Osteoblast (primary cell): ENCODE results near the gene HOXB1. TPM values are rescaled to one million over a fixed set of nuclear protein-coding genes. Genes with fewer than 3 reads are reported as not detected.
"Not testable (repeated sequence)": the region's sequence is repeated elsewhere in the genome, so short reads cannot be mapped to it uniquely, and the experiment has no call there.

Experiments
- DNase-seq: peaks from one replicate; pipeline ENCODE4 v3.0.0; 2011; ENCODE audit warnings: low spot score, mixed read lengths; ENCODE audit not compliant: insufficient read length; ENCODE audit errors: missing footprints
- H2AFZ ChIP-seq: 2 replicates; pipeline ENCODE4 v1.6.0; 2011; ENCODE audit warnings: mild to moderate bottlenecking, low read length
- H3K27ac ChIP-seq: 2 replicates; pipeline ENCODE4 v1.5.1; 2011; ENCODE audit warnings: mild to moderate bottlenecking, low read depth, low read length, moderate library complexity
- H3K27me3 ChIP-seq: 2 replicates; pipeline ENCODE4 v1.6.0; 2012; ENCODE audit warnings: mild to moderate bottlenecking, control low read depth, inconsistent platforms, low read length, moderate library complexity; ENCODE audit not compliant: insufficient read depth
- H3K36me3 ChIP-seq: 2 replicates; pipeline ENCODE4 v1.5.1; 2011; ENCODE audit warnings: mild to moderate bottlenecking, low read length, control low read depth, moderate library complexity; ENCODE audit not compliant: insufficient read depth
- H3K4me1 ChIP-seq: 2 replicates; pipeline ENCODE4 v1.5.1; 2011; ENCODE audit warnings: mild to moderate bottlenecking, low read length, control low read depth, moderate library complexity; ENCODE audit not compliant: insufficient read depth
- H3K4me2 ChIP-seq: 2 replicates; pipeline ENCODE4 v1.6.0; 2011; ENCODE audit warnings: mild to moderate bottlenecking, low read length; ENCODE audit not compliant: insufficient read depth
- H3K4me3 ChIP-seq: fragments of 200-600 bp; sonication (generic); 3 replicates; pipeline ENCODE4 v1.5.1; 2012; ENCODE audit warnings: mild to moderate bottlenecking, low read length, inconsistent platforms; ENCODE audit not compliant: insufficient read depth
- H3K79me2 ChIP-seq: 2 replicates; pipeline ENCODE4 v1.6.0; 2012; ENCODE audit warnings: mild to moderate bottlenecking, low read length, control low read depth, inconsistent platforms; ENCODE audit not compliant: insufficient read depth
- H3K9me3 ChIP-seq: 2 replicates; pipeline ENCODE4 v1.5.1; 2011; ENCODE audit warnings: low read depth, low read length, control low read depth
- H4K20me1 ChIP-seq: 2 replicates; pipeline ENCODE4 v1.6.0; 2012; ENCODE audit warnings: mild to moderate bottlenecking, low read length, control low read depth; ENCODE audit not compliant: insufficient read depth
- small RNA-seq: library from RNA; depleted of rRNA; stranded (forward); fragments of <200 nt; gene quantifications from one replicate; pipeline ENCODE3, GENCODE V24; 2012
- total RNA-seq: library from RNA; depleted of rRNA; stranded (reverse); fragments of >200 nt; gene quantifications from 2 replicates; pipeline ENCODE4 v1.2.3, GENCODE V29; 2012
- TF ChIP-seq, protein P1 (sequence below): IDR thresholded peaks from 2 replicates; pipeline ENCODE4 v1.5.1; 2011; ENCODE audit warnings: mild to moderate bottlenecking, low read depth, low read length, moderate library complexity; ENCODE audit errors: extremely low read depth

The HOXB1 gene
- total RNA-seq, 1 donor: not detected

DNA sequence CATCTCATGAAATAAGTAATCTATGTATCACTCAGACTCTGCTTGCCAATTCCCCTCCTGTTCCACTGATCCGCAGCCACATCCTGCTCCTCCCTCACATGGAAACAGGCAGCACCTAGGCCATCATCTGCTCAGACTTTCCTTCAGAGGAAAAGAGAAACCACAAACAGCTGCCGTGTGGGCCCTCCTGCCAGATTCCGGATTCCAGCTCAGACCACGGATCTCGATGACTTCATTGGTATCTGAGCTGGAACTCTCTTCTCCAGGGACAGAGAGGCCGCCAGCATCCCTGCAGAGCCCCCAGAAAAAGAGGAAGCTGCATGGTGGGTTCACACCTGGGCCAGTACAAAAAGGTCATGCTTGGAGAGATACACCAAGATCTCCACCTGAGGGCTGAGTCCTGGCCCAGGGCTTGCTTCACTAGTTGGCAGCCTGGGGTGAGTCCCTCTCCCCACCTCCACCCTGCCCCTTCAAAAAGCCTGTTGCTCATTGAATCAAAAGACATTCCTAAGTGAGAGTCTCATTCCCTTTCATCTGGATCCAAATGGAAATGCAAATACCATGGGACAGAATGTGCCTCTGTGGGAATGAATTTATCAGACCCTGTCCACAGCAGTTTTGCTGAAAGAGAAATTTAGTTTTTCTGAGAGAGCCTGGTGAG lies 47.2 kb downstream of the HOXB1 start:
- no peaks in the 10 kb centered on the region for H4K20me1 ChIP-seq
- peaks cover 53% of the 10 kb centered on the region for H3K4me1 ChIP-seq
- TF ChIP-seq, protein P1, sequence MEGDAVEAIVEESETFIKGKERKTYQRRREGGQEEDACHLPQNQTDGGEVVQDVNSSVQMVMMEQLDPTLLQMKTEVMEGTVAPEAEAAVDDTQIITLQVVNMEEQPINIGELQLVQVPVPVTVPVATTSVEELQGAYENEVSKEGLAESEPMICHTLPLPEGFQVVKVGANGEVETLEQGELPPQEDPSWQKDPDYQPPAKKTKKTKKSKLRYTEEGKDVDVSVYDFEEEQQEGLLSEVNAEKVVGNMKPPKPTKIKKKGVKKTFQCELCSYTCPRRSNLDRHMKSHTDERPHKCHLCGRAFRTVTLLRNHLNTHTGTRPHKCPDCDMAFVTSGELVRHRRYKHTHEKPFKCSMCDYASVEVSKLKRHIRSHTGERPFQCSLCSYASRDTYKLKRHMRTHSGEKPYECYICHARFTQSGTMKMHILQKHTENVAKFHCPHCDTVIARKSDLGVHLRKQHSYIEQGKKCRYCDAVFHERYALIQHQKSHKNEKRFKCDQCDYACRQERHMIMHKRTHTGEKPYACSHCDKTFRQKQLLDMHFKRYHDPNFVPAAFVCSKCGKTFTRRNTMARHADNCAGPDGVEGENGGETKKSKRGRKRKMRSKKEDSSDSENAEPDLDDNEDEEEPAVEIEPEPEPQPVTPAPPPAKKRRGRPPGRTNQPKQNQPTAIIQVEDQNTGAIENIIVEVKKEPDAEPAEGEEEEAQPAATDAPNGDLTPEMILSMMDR: no peak

DNA sequence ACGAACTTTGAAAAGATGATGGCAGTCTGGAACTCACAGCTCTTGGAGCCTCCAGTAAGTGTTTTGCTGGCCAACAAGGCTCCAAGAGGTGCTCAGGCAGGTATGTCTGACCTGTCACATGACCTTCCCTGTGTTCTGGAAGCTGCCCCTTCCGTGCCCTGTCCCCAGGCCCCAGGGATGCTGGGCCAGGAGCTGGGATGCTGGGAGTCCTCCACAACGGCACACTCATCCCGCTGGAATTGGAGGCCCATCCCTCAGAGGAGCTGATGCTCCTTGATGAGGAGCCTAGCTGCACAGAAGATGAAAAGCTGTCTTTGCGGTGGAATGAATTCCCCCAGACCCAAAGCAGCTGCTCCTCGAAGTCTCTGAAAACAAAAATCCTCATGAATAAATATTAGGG lies 47.8 kb downstream of the HOXB1 start:
- no peaks in the 10 kb centered on the region for H3K9me3 ChIP-seq
- no peaks in the 10 kb centered on the region for H3K79me2 ChIP-seq
- H3K27me3 ChIP-seq: no peaks in the 10 kb centered on the region
- peak overlapping the region; percentile 93 for H3K27ac ChIP-seq
- H4K20me1 ChIP-seq: no peaks in the 10 kb centered on the region
- peak overlapping the region; percentile 78 for H3K4me2 ChIP-seq
- H3K4me1 ChIP-seq: peaks cover 53% of the 10 kb centered on the region
- peak; percentile 80 for DNase-seq
- no peak overlapping the region for H3K4me3 ChIP-seq
- TF ChIP-seq, protein P1: no peak
- no peaks in the 10 kb centered on the region for H3K36me3 ChIP-seq
- H2AFZ ChIP-seq: no peak overlapping the region

More for the DNA sequence above, 47.2 kb downstream of the HOXB1 start:
- Histone ChIP-seq H3K9me3 (no peaks in the 10 kb centered on the region), H2AFZ (no peak overlapping the region), H3K79me2 (no peaks in the 10 kb centered on the region), H3K27ac (peak overlapping the region; percentile 93), H3K4me3 (peak overlapping the region; percentile 16), H3K27me3 (no peaks in the 10 kb centered on the region), H3K36me3 (no peaks in the 10 kb centered on the region), H3K4me2 (peak overlapping the region; percentile 78)
- peak; percentile 93 for DNase-seq

DNA sequence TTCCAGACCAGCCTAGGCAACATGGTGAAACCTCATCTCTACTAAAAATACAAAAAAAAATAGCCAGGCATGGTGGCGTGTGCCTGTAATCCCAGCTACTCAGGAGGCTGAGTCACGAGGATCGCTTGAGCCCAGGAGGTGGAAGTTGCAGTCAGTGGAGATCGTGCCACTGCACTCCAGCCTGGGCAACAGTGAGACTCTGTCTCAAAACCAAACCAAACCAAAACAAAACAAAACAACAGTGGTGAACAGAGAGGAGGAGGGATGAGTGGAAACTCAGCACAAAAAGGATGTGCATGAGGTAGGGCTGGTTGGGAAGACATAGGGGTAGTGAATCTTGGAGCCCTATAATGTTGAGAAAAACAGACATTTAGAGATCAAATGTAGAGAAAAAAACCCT lies 48.5 kb downstream of the HOXB1 start:
- not testable (repeated sequence) for H2AFZ ChIP-seq, DNase-seq, H3K27me3 ChIP-seq, H3K36me3 ChIP-seq, H4K20me1 ChIP-seq, H3K9me3 ChIP-seq, H3K4me3 ChIP-seq, H3K79me2 ChIP-seq
- H3K4me1 ChIP-seq: peaks cover 52% of the 10 kb centered on the region
- H3K27ac ChIP-seq: peak overlapping the region; percentile 93
- H3K4me2 ChIP-seq: peak overlapping the region; percentile 12

DNA sequence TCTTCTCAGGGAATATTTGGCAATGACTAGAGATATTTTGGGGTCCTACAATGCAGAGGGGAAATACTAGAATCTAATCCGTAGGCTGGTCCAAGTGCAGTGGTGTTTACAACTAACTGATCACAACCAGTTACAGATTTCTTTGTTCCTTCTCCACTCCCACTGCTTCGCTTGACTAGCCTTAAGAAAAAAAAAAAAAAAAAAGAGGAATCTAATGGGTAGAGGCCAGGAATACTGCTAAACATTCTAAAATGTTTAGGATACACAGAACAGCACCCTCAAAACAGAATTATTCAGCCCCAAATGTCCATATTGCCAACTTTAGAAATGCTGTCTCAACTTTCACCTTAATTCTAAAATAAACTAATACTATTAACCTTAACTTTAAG lies 51.8 kb downstream of the HOXB1 start:
- no peak overlapping the region for H3K4me3 ChIP-seq
- H3K4me1 ChIP-seq: peaks cover 22% of the 10 kb centered on the region
- H3K79me2 ChIP-seq: no peaks in the 10 kb centered on the region
- H4K20me1 ChIP-seq: no peaks in the 10 kb centered on the region
- DNase-seq: no peak
- no peak overlapping the region for H3K4me2 ChIP-seq
- no peaks in the 10 kb centered on the region for H3K9me3 ChIP-seq
- no peaks in the 10 kb centered on the region for H3K36me3 ChIP-seq
- no peak overlapping the region for H2AFZ ChIP-seq
- TF ChIP-seq, protein P1: no peak
- H3K27me3 ChIP-seq: no peaks in the 10 kb centered on the region
- no peak overlapping the region for H3K27ac ChIP-seq

Small RNA genes within 50 kb of the gene (small RNA-seq; reads per million reads assigned to genes)
- gene RF00019: not detected

Other genes with a start within 250 kb of the HOXB1 start
- not detected in 2 replicates for gene SKAP1, start 100.8 kb downstream of the HOXB1 start, total RNA-seq
- gene HOXB2, start 14.1 kb upstream of the HOXB1 start, total RNA-seq: 2.1 and 3.3 TPM in 2 replicates
- 0.29 and 0.36 TPM in 2 replicates for gene HOXB4, start 47.3 kb upstream of the HOXB1 start, total RNA-seq
- 1.5 and 1.8 TPM in 2 replicates for gene HOXB3, start 59.2 kb upstream of the HOXB1 start, total RNA-seq
- not detected in 2 replicates for gene HOXB5, start 62.8 kb upstream of the HOXB1 start, total RNA-seq
- 0.59 and 0.72 TPM in 2 replicates for gene HOXB6, start 74.0 kb upstream of the HOXB1 start, total RNA-seq
- 0.36 TPM in 1 of 2 replicates, not detected in the other for gene HOXB7, start 80.0 kb upstream of the HOXB1 start, total RNA-seq
- gene HOXB8, start 84.3 kb upstream of the HOXB1 start, total RNA-seq: not detected in 2 replicates
- not detected in 2 replicates for gene HOXB9, start 95.3 kb upstream of the HOXB1 start, total RNA-seq
- 0.88 TPM in 1 of 2 replicates, not detected in the other for gene PRAC1, start 191.5 kb upstream of the HOXB1 start, total RNA-seq
- not detected in 2 replicates for gene PRAC2, start 192.2 kb upstream of the HOXB1 start, total RNA-seq
- gene HOXB13, start 197.7 kb upstream of the HOXB1 start, total RNA-seq: not detected in 2 replicates